Panc1 (cell line): ENCODE measurements around the gene SELENOM.

ENCODE experiments used
- POLR2AphosphoS5 ChIP-seq: IDR thresholded peaks from 2 replicates; pipeline ENCODE4 v1.6.1; 2012; ENCODE audit warnings: mild to moderate bottlenecking, low read depth, low read length, moderate library complexity
- SIN3A ChIP-seq: IDR thresholded peaks from 2 replicates; pipeline ENCODE4 v1.6.1; 2012; ENCODE audit warnings: low read depth, mild to moderate bottlenecking, low read length, moderate library complexity, borderline replicate concordance; ENCODE audit not compliant: insufficient read depth
- TF ChIP-seq, protein P1 (sequence below): fragments of 450-650 bp; IDR thresholded peaks from 2 replicates; pipeline ENCODE4 v1.5.1; 2017; ENCODE audit warnings: mild to moderate bottlenecking
- TF ChIP-seq, protein P2 (sequence below), 2 experiments: IDR thresholded peaks; 2 replicates each; pipeline ENCODE4 v1.6.1; 2011 to 2012; ENCODE audit warnings: low read depth in 2 of 2, control low read depth in 1 of 2, low read length in 1 of 2, mild to moderate bottlenecking in 1 of 2, moderate library complexity in 1 of 2; ENCODE audit not compliant: insufficient read depth in 1 of 2

DNA sequence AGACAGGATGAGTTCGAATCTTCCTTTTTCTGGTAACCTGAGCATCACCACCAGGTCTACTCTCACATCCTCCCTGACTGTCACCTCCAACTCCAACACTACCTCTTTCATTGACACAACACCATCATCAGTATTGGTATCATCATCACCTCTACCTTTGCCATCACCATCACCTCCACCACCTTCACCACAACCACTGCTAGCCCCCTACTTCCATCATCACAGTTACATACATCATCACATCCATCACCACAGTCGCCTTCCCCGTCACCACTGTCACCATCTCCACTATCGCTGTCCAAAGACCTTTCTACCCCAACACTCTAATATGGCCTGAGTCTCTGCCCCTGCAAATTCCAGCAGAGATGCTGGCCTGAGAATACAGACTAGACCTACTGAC, 14.0 kb upstream of the SELENOM start:
- TF ChIP-seq, protein P1, sequence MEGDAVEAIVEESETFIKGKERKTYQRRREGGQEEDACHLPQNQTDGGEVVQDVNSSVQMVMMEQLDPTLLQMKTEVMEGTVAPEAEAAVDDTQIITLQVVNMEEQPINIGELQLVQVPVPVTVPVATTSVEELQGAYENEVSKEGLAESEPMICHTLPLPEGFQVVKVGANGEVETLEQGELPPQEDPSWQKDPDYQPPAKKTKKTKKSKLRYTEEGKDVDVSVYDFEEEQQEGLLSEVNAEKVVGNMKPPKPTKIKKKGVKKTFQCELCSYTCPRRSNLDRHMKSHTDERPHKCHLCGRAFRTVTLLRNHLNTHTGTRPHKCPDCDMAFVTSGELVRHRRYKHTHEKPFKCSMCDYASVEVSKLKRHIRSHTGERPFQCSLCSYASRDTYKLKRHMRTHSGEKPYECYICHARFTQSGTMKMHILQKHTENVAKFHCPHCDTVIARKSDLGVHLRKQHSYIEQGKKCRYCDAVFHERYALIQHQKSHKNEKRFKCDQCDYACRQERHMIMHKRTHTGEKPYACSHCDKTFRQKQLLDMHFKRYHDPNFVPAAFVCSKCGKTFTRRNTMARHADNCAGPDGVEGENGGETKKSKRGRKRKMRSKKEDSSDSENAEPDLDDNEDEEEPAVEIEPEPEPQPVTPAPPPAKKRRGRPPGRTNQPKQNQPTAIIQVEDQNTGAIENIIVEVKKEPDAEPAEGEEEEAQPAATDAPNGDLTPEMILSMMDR, result no peak
- TF ChIP-seq, protein P2, sequence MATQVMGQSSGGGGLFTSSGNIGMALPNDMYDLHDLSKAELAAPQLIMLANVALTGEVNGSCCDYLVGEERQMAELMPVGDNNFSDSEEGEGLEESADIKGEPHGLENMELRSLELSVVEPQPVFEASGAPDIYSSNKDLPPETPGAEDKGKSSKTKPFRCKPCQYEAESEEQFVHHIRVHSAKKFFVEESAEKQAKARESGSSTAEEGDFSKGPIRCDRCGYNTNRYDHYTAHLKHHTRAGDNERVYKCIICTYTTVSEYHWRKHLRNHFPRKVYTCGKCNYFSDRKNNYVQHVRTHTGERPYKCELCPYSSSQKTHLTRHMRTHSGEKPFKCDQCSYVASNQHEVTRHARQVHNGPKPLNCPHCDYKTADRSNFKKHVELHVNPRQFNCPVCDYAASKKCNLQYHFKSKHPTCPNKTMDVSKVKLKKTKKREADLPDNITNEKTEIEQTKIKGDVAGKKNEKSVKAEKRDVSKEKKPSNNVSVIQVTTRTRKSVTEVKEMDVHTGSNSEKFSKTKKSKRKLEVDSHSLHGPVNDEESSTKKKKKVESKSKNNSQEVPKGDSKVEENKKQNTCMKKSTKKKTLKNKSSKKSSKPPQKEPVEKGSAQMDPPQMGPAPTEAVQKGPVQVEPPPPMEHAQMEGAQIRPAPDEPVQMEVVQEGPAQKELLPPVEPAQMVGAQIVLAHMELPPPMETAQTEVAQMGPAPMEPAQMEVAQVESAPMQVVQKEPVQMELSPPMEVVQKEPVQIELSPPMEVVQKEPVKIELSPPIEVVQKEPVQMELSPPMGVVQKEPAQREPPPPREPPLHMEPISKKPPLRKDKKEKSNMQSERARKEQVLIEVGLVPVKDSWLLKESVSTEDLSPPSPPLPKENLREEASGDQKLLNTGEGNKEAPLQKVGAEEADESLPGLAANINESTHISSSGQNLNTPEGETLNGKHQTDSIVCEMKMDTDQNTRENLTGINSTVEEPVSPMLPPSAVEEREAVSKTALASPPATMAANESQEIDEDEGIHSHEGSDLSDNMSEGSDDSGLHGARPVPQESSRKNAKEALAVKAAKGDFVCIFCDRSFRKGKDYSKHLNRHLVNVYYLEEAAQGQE (IDR thresholded peaks at IDR 0.05; ENCODE audit: insufficient read depth in 1 of 2, low read depth in 2 of 2, low read length in 1 of 2), result no peak
- no peak for TF ChIP-seq POLR2AphosphoS5
- TF ChIP-seq SIN3A, result no peak
